ENCODE data around the gene HMCN1.

The HMCN1 gene

DNA sequence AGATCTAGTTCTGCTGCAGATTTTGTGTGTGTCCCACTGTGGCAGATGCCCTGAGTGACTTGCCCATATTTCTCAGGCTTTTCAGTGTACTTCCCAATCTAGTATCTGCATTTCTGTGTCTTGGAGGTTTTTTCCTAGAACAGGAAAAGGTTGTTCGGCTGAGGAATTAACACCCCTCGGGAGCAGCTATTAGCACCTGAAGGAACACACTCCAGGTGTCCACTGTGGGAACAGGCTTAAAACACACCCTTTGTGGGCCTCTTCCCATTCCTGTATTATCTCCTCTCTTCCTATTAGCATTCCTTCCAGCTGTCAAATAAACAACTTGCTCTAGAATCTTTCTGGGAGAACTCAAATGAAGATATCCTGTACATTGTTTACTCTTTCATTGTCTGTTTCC lies 178.3 kb downstream of the HMCN1 start:
- DNase-seq (ENCODE audit: low spot score): no peak

DNA sequence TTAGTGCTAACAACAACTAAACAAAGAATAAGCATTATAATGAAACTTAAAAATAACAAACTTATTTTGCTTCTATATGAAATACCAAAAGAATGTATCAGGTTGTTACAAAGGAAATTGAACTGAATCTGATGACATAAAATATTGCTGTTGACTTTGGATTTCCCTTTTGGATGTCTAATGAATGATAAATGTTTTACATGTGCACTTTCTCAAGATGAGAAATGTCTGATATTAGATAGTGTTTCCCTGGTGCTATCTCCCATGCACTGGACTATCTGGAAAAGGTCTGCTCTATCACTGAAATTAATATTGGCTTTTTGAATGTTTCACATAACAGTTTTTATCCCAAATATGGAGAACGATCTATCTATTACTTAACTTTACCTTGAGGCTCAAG lies 179.9 kb downstream of the HMCN1 start:
- DNase-seq (ENCODE audit: low spot score): no peak

DNA sequence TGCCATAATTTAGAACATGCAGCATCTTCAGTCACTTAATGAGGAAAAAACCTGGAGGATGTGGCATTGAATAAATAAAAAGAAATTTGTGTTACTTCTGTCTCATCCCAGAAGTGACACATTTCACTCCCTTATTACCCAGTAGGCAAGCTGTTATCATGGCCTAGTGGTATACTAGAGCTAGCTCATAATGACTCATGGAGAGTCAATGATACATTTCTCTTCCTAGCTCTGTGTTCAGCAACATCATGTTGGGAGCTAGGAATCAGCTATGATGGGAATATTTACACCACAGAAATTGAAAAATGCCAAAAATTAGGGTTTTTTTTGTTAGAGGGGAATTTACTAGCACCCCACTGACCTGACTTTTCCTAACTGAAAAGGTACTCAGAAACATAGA lies 182.7 kb downstream of the HMCN1 start:
- no peak for DNase-seq (ENCODE audit: low spot score)

DNA sequence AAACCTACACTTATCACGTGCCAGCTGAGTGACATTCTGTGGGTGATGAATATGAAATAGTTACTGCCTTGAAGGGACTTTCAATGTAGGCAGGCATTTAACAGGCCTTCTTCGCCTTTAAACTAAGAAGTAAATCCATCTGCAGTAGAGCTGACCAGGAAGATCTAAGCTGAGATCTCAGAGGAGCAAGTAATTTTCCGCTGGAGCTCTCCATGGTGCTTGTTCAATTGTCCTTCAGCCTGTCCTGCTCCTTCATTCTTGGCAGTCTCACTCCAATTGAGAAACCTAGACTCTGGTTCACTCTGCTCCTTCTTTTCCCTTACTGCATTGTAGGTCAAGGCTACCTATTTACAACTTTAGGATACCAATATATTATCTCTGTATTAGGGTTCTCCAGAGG lies 183.5 kb downstream of the HMCN1 start:
- peak; percentile 6 for DNase-seq (ENCODE audit: low spot score)

DNA sequence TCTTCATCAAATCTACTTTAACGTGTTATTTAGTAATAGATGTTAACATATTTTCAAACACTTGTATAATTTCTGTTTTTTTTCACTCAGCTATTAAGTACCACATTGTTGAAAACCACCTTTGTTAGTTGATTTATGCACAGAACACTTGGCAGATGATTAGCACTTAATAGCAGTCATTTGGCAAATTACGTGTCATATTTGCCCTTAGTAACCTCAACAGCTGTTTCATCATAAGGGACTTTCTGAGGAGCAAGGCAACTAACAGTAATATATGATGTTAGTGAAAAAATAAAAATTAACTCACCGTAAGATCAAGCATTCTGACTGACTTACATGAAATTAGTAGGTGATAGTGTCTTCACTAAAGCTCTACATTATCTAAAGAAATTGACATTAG lies 186.4 kb downstream of the HMCN1 start:
- DNase-seq (ENCODE audit: low spot score): no peak

DNA sequence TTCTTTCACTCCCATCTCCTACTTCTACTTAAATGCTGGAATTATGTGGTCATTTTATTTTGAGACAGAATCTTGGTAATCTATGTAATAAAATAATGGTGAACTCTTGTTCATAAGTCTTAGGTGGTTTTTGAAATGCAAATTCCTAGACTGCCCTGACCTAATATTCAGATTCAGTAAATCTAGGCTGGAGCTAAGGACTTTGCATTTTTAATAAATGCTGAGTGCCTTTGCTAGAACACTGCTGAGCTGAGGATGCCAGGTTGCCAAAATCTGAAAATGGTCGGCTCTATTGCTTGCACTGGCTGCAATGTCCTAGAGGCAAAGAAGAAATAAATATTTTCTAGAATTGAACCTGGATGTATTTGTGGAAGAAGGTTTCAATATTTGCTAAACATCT lies 187.4 kb downstream of the HMCN1 start:
- no peak for DNase-seq (ENCODE audit: low spot score)

DNA sequence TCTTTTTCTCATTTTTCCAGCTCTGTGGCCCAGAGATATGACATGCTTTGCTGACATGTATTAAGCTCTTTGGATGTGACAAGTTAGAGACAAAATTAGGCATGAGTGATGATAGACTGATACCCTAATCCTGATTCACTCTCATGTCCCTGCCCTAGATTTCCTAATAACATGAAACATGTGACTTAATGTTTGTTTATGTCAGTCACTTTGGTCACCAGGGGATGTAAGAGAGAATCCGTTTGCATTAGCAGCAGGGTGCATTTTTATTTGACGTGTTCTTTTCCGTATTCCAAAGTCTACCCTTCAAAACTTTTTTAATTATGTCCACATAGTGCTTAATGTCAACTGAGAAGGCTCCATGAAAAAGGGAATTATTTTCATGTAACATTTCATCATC lies 192.4 kb downstream of the HMCN1 start:
- no peak for DNase-seq (ENCODE audit: low spot score)

DNA sequence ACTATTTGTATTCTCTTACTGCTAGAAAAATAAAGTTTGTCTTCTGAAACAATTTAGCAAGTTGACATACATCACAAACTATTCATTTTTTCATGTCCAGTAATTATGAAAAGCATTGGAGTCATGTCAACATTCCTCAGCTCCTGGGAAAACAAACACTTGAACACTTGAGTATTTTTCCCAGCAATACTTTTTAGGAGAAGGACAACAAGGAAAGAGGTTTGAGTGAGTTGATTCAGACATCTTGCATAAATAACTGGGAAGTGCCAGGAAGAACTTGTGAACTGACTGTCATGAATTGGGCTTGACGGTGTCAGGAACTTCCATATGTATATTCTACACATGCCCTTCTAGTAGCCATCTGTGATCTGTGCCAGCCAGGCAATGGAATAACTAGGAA lies 195.6 kb downstream of the HMCN1 start:
- no peak for DNase-seq (ENCODE audit: low spot score)

DNA sequence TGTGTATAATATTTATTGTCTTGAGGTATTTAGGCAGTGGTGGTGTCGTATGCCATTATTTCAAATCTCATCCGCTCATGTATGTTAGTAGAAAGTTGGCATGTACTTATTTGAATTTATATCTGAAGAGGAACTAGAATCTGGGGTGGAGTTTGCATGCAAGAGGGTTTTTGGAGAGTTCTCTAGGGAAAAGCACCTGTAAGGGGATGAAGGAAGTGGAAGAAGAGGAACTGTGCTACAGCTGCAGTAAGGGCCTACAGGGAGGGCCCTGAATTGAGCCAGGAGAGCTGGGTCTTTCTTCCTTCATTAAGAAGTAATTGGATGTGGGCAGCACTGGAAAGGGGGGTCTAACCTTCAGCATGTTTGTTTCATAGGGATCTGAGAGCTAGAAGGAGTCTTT lies 197.2 kb downstream of the HMCN1 start:
- DNase-seq (ENCODE audit: low spot score): no peak

DNA sequence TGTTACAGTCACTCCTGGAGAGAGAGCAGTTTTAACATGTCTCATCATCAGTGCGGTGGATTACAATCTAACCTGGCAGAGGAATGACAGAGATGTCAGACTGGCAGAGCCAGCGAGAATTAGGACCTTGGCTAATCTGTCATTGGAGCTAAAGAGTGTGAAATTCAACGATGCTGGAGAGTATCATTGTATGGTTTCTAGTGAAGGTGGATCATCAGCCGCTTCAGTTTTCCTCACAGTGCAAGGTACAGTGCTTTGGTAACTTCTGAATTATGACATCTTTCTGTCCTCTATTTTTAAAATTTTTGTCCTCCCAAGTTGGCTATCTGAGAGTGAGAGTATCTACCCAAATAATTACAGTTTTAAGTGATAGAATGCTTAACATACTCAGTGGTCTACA lies 199.4 kb downstream of the HMCN1 start:
- no peak for DNase-seq (ENCODE audit: low spot score)

DNA sequence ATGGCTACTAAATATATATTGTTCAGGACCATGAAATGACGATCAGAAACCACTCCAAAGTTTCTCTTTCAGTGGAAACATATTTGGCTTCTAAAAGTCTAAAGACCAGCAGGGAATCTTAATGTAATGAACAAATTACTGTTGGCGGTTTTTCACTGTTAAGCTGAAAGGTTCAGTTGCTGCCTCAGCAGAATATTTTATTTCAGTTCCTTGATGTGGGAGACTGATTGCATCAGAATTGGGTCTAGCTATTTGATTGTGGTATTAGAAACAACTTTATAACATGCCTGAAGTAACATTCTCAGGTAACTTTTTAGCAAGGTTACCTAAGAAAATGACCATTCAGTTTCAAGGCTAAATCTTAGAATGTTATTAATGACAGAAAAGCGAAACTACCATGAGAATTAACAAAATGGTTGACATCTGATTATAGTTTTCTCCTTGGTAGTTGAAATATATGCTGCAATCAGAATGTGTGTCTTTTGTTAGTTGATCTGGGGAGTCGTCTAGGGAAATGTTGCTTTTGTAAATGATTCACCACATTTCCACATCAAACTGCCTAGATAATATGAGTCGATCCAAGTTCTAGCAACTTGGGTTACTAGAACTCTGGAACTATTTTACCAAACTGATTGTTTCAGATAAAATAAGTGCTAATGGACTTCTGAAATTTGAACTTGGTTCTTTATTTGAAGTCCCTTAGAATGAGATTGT lies 200.4 kb downstream of the HMCN1 start:
- no peak for DNase-seq (ENCODE audit: low spot score)

DNA sequence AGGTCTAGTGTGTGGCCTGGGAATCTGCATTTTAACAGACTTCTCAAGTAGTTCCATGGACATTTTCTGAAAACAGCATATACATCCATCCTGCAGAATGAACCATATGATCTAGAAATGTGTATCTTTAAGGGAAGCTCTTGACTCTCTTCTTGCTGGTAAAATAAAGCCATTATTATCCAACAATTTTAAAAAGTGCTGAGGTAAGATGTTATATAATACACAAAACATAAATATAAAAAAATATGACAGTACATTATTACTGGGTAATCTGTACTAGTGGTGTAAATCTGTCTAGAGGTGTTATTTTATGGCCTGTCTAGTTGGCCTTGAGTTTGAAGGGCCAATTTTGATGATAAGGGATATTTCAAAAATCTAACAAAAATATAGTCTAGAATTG lies 201.2 kb downstream of the HMCN1 start:
- DNase-seq (ENCODE audit: low spot score): no peak

DNA sequence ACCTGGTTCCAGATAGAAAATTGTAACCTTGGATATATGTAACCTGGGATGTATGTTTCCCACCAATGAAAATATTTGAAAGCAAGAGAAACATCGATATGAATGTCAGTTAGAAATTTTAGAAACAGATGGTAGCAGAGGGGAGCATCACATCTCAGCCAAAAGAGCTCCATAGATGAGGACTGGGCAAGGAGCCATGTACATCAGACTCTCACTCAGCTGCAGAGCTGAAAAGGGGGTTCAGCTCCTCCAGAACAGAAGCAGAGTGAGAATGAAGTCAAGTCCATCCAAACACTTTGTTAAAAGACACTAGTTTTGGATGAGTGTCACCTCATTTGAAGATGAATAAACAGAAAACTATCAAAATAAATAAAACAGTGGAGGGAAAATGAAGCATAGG lies 202.4 kb downstream of the HMCN1 start:
- DNase-seq (ENCODE audit: low spot score): no peak

DNA sequence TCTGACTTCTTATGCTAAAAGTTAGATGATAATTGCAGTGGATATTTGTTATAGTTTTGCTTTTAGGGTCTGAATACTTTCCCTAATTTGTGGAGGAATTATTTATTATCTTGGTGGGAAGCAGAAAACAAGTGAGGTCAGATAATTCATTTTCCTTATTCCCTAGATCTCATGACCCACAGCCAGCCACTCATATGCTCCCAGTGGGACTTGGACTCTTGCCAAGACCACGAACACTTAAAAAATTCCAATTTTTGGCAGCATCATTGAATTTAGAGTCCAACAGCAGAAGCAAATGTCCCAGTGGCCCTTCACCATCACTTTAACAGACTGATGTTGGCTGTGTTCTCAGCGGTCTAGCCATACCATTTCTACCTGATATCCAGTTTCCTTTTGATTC lies 204.2 kb downstream of the HMCN1 start:
- DNase-seq (ENCODE audit: low spot score): no peak

DNA sequence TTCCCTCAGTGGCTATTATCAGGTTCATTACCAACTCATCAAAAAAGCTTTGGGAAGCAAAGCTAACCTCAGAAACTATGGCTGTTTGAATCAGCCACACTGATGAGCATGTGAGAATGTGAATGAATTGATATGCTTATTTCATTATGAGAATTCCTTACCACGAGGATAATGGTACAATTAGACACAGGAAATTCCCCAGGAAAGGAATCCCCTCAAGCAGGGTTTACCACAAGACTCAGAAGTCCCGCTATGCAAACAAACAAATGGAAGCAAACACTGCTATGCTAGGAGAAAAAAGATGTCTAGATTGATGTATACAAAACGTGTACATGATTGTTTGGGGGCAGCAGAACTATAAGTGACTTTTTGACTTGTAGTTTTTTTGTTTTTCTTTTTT lies 205.0 kb downstream of the HMCN1 start:
- DNase-seq (ENCODE audit: low spot score): no peak

DNA sequence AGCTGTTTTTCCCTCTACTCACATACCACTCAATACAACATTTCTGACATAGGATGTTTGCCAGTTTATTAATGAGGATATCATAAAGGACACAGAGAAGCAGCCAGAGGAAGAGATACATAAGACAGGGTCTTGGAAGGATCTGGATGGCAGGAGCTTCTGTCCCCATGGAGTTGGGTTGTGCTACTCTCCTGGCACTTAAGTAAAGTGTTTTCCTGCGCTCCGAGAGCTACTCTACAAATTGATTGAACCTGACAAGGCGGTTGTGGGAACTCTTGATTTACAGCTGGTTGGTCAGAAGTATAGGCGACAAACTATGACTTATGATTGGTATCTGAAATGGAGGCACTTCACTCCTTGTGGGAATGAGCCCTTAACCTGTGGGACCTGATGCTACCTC lies 208.8 kb downstream of the HMCN1 start:
- no peak for DNase-seq (ENCODE audit: low spot score)

DNA sequence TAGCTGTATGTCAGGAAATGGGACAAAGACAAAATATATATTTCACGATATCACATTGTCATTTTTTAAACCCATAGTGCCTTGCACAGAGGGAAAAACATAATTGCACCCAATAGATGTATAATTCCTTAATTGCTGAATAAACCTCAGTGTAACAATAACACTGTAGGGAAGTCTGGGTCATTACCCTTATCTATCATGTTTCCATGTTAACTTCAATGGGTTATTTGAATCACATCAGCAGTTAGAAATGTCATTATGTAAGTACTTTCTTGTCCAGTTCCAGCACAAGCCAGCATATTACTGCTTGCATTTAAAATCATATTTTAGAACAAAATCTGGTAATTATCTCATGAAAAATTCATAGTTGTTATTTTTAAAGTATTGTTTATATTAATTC lies 222.7 kb downstream of the HMCN1 start:
- DNase-seq (ENCODE audit: low spot score): no peak

DNA sequence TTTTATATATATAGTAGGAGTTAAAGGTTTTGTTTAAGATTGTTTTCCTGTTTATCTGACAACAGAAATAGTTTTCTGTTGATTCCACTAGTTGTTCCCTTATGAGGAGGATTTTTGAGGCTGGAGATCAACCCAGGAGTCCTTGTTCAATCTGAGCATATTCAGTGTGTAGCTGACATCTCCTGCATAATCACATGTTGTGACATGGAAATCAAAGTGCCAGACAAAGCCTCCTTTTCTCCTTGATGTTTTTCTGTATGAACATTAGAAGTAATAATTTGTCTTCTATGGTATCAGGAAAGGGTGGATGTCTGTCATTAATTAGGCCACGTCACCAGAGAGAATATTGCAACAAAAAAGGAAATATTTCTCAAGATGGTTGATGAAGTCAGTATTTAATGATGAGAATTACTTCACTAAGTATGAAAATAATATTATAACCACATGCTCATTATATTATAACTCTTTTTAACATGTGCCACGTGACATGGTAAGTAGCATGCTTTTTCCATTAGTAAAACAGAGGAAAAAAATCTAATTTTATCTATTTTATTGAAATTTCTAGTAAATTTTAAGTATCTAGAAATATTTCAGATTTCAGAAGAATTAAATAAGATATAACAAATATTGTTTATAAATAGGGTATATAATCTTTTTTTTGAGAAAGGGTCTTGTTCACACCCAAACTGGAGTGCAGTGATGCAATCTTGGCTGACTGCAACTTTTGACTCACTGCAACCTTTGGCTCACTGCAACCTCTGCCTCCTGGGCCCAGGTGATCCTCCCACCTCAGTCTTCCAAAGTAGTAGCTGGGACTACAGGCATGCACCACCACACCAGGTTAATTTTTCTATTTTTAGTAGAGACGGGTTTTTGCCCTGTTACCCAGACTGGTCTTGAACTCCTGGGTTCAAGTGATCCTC lies 223.5 kb downstream of the HMCN1 start:
- no peak for DNase-seq (ENCODE audit: low spot score)

DNA sequence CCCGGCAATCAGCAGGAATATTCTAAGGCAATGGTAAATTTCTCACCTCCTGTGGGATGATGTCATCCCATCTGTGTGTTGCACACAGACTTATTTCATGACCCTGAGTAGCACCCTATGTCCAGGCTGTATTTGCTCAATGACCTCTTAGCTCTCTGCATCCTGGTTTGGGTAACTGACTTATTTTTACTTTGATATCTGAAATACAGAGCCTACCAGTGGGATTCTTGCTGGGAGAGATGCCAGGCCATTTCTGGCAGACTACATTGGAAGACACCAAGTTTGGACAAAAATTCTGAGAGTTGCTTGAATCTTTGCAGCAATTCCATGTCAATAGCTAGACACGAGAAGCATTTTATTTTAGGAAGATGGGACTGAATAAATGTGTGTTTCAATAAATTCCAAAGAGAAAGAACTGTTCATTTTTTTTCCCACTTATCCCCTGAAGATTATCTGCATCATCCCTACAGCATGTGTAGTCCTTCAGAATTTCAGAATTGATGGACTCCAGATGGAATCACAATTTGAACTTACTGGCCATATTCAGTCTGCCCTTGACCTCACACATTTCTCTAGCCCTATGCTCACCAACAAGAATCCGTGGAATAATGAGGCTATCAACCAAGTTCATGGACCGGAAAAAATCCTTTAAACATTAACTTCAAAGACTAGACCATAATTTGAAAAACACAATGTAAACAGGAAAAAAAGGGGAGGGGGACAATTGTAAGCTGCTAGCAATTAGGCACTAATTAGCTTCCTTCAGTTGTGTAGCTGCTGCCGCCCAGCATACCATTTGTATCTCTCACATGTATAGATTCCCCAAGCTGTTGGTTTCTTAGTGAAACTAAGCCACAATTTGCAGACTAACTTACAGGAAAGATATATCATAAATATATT lies 226.5 kb downstream of the HMCN1 start:
- DNase-seq (ENCODE audit: low spot score): no peak

DNA sequence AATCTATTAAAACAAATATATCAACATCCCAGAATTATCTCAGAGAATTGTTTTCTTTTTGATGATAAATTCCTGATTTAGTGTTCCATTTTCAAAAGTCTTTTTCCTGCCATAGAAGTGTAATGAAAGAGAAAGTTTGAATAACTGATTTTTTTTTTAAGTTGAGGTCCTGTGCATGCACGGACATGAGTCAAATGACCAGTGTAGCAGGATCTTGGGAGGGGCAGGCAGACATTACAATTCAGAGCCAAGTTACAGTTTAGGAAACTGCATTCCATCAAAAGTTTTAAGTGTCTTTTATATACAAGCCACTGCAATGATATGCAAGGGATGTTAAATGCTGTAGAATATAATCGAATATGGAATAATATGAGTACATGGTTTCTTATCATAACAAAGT lies 227.5 kb downstream of the HMCN1 start:
- no peak for DNase-seq (ENCODE audit: low spot score)

DNA sequence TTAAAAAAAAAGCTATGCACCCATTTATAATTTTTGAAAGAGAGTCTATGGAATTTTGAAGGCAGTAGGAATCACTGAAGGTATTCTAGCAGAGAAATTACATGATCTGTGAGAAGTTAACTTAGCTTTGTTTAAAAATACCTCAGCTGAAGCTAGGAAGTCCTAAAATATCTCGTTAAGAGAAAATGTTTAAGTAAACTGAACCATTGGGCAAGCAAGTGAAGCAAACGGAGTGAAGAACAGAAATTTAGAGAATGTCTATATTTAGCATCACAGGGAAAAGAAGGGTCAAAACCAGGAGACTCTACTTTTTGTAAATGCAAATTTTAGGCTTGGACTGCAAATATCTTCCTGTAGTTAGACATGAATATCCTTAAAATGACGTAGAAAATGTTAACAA lies 230.8 kb downstream of the HMCN1 start:
- no peak for DNase-seq (ENCODE audit: low spot score)

DNA sequence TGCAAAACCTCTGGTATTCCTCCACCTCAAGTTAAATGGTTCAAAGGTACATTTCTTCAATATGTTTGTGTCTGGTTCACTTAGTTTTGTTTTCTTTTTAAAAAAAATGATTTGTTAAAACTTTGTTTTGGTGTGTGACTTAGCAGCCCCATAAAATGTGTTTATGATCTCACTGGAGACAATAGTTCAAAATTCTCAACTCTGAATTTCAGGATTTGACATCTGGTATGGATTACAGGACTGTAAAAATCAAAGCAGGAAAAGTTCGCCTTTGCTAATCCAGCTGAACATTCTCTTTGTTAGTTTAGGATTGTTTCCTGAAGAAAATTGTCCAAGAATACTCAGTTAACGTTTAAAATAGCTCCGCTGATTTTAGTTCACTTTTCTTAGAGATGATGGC lies 231.7 kb downstream of the HMCN1 start:
- DNase-seq (ENCODE audit: low spot score): no peak

DNA sequence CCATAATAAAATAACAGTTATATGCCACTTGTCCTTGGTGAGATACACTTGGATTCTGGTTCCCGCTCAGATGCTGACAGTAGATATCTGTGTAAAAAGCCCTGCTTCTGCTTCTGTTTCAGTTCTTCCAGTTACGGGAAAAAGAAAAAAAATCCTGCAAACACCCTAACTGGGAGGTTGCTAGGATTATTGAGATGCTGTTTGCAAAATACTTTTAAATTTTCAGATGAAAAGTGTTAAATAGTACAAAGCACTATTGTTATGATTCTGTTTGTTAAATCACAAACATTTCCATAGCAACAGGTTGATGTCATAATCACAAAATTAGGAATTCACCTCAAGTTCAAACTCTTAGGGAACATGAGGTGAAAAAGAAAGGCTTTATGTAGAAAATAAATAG lies 232.3 kb downstream of the HMCN1 start:
- no peak for DNase-seq (ENCODE audit: low spot score)

All from NAMALWA (cell line).